Stomach (tissue), 9 donors: ENCODE results near the gene OSBPL2. TPM values are rescaled to one million over a fixed set of nuclear protein-coding genes. Genes with fewer than 3 reads are reported as not detected.

ENCODE experiments used
- DNase-seq, 2 donors: peaks; one replicate each; pipeline versions ENCODE4 v3.0.0 to v3.0.0-alpha.2; 2013 to 2019
- H3K27ac ChIP-seq, 5 donors: fragments of 200-600 bp in 4 of 5; sonication (generic) in 4 of 5; one replicate each; pipeline ENCODE4 v1.5.1; 2013 to 2019; ENCODE audit warnings: mild to moderate bottlenecking in 1 of 5, moderate library complexity in 1 of 5
- H3K27me3 ChIP-seq, 3 donors: fragments of 200-600 bp; sonication (generic); one replicate each; pipeline ENCODE4 v1.5.1; 2017 to 2019; ENCODE audit warnings: mixed run types in 1 of 3
- H3K36me3 ChIP-seq, 4 donors: fragments of 200-600 bp; sonication (generic); 1 replicate in 3 of 4; 2 replicates in 1 of 4; pipeline ENCODE4 v1.5.1; 2016 to 2019
- H3K4me1 ChIP-seq, 4 donors: fragments of 200-600 bp; sonication (generic); one replicate each; pipeline ENCODE4 v1.5.1; 2016 to 2019
- H3K4me3 ChIP-seq, 4 donors: fragments of 200-600 bp; sonication (generic) in 3 of 4; one replicate each; pipeline ENCODE4 v1.5.1; 2016 to 2019; ENCODE audit warnings: mild to moderate bottlenecking in 1 of 4
- H3K9me3 ChIP-seq, 4 donors: fragments of 200-600 bp; sonication (generic); one replicate each; pipeline ENCODE4 v1.5.1; 2016 to 2019
- EP300 ChIP-seq: sonication (generic); formaldehyde crosslinking; IDR thresholded peaks from one replicate; pipeline ENCODE4 v1.6.1; 2017; ENCODE audit warnings: antibody characterized with exemption
- POLR2A ChIP-seq, 4 donors: fragments of 450-650 bp; IDR thresholded peaks; one replicate each; pipeline ENCODE4 v1.6.1; 2016; ENCODE audit warnings: antibody characterized with exemption in 4 of 4, control low read depth in 2 of 4, mild to moderate bottlenecking in 1 of 4, moderate library complexity in 1 of 4
- POLR2AphosphoS5 ChIP-seq, 3 donors: sonication (generic); formaldehyde crosslinking; IDR thresholded peaks; one replicate each; pipeline ENCODE4 v1.6.1; 2016; ENCODE audit warnings: antibody characterized with exemption in 3 of 3
- WGBS, 5 donors: extraction: QIAGEN DNeasy Blood & Tissue Kit in 3 of 5; methylation state at CpG; one replicate each; pipeline versions ENCODE4 v1.1.5 to v1.1.7; 2013 to 2018; 5-methylcytosine and 5-hydroxymethylcytosine counted together
- intact Hi-C: fragments of 100-400 bp; cut with DNase I; formaldehyde crosslinking; loops from one replicate; pipeline ENCODE4 v1.15.1; 2023; ENCODE audit warnings: low total_unique reads
- polyA plus RNA-seq, 3 donors: library from polyadenylated mRNA; stranded (reverse); fragments of 200-250 nt; gene quantifications; one replicate each; pipeline ENCODE4 v1.2.3, GENCODE V29; 2013
- total RNA-seq, 5 donors: library from RNA; depleted of rRNA; stranded (reverse); fragments of >200 nt; gene quantifications; one replicate each; pipeline versions ENCODE4 v1.1.0 to v1.2.3, GENCODE V29; 2014 to 2016
- TF ChIP-seq, protein P1 (sequence below), 7 experiments: fragments of 450-650 bp in 4 of 7; fragments of 200-600 bp in 3 of 7; sonication (generic) in 3 of 7; IDR thresholded peaks; one replicate each; pipeline ENCODE4 v1.5.1; 2016 to 2019; ENCODE audit warnings: antibody characterized with exemption in 7 of 7, control low read depth in 2 of 7, mild to moderate bottlenecking in 1 of 7
- donor health status: healthy with polysubstance abuse.
- donor health status: Bipolar disorder and iron deficiency.
- donor health status: healthy.

Gene OSBPL2
- total and polyA plus RNA-seq, 8 donors, result 15.1 to 83.4 (median 36.7) TPM

DNA sequence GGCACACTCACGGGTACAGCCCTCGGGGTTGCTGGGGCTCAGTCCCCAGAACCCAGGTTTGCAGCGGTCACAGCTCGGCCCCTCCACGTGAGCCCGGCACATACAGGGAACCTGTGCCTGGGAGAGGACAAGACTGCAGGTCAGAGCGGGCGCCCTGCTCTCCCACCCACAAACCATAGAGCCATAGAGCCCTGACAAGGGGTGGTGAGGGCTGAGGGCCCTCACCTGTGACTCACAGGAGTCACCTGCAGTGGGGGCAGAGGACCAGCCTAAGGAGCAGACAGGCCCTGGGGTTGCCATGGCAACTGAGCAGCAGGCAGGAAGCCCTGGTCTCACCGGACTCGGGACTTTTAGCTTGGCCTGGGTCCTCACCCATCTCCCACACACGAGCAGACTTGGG, 98.0 kb downstream of the OSBPL2 start:
- Histone ChIP-seq H3K4me1 (no peaks in the 10 kb centered on the region), H3K4me3 (no peak overlapping the region), H3K27me3 (no peaks in the 10 kb centered on the region), H3K27ac (no peak overlapping the region), H3K36me3 (peaks cover 62 to 97% (median 93%) of the 10 kb centered on the region in 4 donors), H3K9me3 (no peaks in the 10 kb centered on the region)
- intact Hi-C loops, result no loop called here
- TF ChIP-seq, protein P1, sequence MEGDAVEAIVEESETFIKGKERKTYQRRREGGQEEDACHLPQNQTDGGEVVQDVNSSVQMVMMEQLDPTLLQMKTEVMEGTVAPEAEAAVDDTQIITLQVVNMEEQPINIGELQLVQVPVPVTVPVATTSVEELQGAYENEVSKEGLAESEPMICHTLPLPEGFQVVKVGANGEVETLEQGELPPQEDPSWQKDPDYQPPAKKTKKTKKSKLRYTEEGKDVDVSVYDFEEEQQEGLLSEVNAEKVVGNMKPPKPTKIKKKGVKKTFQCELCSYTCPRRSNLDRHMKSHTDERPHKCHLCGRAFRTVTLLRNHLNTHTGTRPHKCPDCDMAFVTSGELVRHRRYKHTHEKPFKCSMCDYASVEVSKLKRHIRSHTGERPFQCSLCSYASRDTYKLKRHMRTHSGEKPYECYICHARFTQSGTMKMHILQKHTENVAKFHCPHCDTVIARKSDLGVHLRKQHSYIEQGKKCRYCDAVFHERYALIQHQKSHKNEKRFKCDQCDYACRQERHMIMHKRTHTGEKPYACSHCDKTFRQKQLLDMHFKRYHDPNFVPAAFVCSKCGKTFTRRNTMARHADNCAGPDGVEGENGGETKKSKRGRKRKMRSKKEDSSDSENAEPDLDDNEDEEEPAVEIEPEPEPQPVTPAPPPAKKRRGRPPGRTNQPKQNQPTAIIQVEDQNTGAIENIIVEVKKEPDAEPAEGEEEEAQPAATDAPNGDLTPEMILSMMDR (IDR thresholded peaks at IDR 0.05), result no peak
- no peak for TF ChIP-seq EP300
- TF ChIP-seq POLR2AphosphoS5 (IDR thresholded peaks at IDR 0.05), result no peak
- TF ChIP-seq POLR2A (IDR thresholded peaks at IDR 0.05), result no peak
- DNase-seq, result no peak
- 84 to 94% (median 90%) methylated on average over 5 to 11 of the region's 11 CpGs for WGBS, 5 donors

DNA sequence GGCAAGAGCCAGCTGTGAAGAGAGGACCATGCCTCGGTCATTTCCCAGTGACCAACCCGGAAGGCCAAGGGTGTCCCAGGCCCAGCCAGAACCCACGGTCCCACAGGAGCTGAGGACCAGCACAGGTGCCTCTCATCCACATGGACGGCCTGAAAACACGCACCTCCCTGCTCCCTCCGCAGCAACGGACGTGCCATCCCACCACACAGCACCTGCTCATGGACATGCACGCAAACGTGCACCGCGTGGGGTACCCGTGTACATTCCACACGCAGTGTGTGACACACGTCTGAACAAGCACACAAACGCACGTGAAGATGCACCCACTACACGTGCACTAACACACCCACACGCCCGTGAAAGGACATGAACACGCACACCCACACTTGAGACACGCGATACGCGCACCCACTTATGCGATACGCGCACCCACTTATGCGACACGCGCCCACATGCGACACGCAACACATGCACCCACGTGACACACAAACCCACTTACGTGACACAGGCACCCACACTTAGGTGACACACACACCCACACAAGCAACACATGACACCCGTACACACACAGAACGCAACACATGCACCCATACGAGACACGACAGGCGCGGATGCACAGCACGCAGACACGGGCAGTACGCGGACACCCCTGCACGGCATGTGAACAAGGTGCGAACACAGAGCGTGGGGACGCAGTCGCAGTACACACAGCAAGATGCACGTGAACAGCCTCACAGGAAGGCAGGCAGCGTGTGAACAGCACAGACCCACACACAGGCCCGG, 98.6 kb downstream of the OSBPL2 start:
- TF ChIP-seq EP300 (no peak), POLR2AphosphoS5 (IDR thresholded peaks at IDR 0.05) (no peak), POLR2A (IDR thresholded peaks at IDR 0.05) (no peak)
- TF ChIP-seq, protein P1 (IDR thresholded peaks at IDR 0.05), result no peak
- no peak overlapping the region for H3K4me3 ChIP-seq
- H3K9me3 ChIP-seq, result no peaks in the 10 kb centered on the region
- WGBS, 5 donors, result 84 to 94% (median 93%) methylated on average over 42 to 53 of the region's 53 CpGs
- H3K4me1 ChIP-seq, result no peaks in the 10 kb centered on the region
- no peak for DNase-seq
- no peak overlapping the region for H3K27ac ChIP-seq
- H3K27me3 ChIP-seq, result no peaks in the 10 kb centered on the region
- H3K36me3 ChIP-seq, result peaks cover 55 to 94% (median 90%) of the 10 kb centered on the region in 4 donors
- intact Hi-C loops, result no loop called here

DNA sequence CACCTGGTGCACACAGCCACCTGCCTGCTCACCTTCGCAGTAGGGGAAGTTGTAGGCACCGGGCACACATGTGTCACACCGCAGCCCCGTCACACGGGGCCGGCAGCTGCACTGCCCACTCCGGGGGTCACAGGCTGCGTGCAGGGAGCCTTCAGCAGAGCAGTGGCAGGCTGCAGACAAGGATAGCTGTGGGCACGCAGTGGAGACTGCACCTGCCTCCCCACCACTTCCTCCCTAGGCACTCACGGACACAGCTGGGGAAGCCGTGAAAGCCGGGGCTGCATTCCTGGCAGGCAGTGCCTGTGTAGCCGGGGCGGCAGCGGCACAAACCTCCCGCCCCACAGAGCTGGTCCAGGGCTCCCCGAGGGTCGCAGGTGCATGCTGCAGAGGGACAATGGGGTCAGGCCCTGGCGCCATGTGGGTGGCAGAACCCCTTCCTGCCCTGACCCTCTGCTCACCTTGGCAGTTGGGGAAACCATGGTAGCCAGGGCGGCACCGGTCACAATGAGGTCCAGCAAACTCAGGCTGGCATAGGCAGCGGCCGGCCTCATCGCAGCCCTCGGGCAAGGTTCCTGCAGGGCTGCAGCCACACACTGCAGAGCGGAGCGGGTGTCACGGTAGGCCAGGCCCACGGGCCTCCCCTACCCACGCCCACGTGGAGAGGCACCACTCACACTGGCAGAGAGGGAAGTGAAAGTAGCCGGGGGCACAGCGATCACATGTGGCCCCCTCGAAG, 99.4 kb downstream of the OSBPL2 start:
- Histone ChIP-seq H3K27me3 (no peaks in the 10 kb centered on the region), H3K27ac (no peak overlapping the region), H3K9me3 (no peaks in the 10 kb centered on the region), H3K4me3 (no peak overlapping the region), H3K36me3 (peaks cover 49 to 92% (median 84%) of the 10 kb centered on the region in 4 donors), H3K4me1 (no peaks in the 10 kb centered on the region)
- DNase-seq, result no peak
- TF ChIP-seq POLR2AphosphoS5 (IDR thresholded peaks at IDR 0.05), result no peak
- intact Hi-C loops, result no loop called here
- 87 to 90% (median 88%) methylated on average over 19 to 34 of the region's 34 CpGs for whole genome bisulfite sequencing, 5 donors

DNA sequence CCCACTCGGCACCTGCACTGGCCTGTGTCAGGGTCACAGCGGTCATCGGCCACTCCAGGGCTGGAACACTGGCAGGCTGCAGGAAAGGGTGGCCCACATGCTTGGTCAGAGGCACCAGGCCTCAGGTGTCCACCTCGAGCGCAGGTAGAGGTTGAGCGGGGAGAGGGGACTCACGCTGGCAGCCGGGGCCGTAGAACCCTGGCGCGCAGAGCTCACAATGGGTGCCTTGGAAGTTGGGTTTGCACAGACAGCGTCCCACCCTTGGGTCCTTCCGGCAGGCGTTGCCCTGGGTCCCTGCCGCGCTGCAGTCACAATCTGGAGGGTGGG, 99.9 kb downstream of the OSBPL2 start:
- peaks cover 43 to 86% (median 81%) of the 10 kb centered on the region in 4 donors for H3K36me3 ChIP-seq
- no peak for DNase-seq
- H3K4me1 ChIP-seq, result no peaks in the 10 kb centered on the region
- WGBS, 5 donors, result 93 to 100% (median 95%) methylated on average over 4 to 16 of the region's 16 CpGs
- no peak overlapping the region for H3K4me3 ChIP-seq
- no peaks in the 10 kb centered on the region for H3K27me3 ChIP-seq
- intact Hi-C loops, result no loop called here
- TF ChIP-seq, protein P1 (IDR thresholded peaks at IDR 0.05), result no peak
- TF ChIP-seq EP300, result no peak
- no peak for TF ChIP-seq POLR2AphosphoS5 (IDR thresholded peaks at IDR 0.05)
- no peak for TF ChIP-seq POLR2A (IDR thresholded peaks at IDR 0.05)
- no peaks in the 10 kb centered on the region for H3K9me3 ChIP-seq
- no peak overlapping the region for H3K27ac ChIP-seq
